B cell (primary cell): Measurements from ENCODE around the gene ADAMTS19. TPM values are rescaled to one million over a fixed set of nuclear protein-coding genes. Genes with fewer than 3 reads are reported as not detected.

Experiments
- ATAC-seq: fragments of 200-7000 bp; cut with Tn5 transposase; one replicate; pipeline ENCODE4 v1.10.0; 2021; ENCODE audit warnings: low read depth, mild to moderate bottlenecking, moderate number of reproducible peaks, moderate library complexity
- CTCF ChIA-PET: fragments of 350-600 bp; sonication (Branson Sonifier 250); formaldehyde crosslinking; loops from one replicate; lab custom pipeline; 2021; ENCODE audit warnings: antibody characterized with exemption, inconsistent platforms; lab: Charles Lee
- POLR2A ChIA-PET: fragments of 350-600 bp; sonication (Branson Sonifier 250); formaldehyde crosslinking; loops from one replicate; lab custom pipeline; 2021; ENCODE audit warnings: antibody characterized with exemption; lab: Charles Lee
- DNase-seq: peaks from one replicate; pipeline ENCODE4 v3.0.0; 2013
- H2AFZ ChIP-seq: 2 replicates; pipeline ENCODE4 v1.6.1; 2012; ENCODE audit warnings: mild to moderate bottlenecking, low read depth, low read length; ENCODE audit not compliant: insufficient read depth, poor library complexity, severe bottlenecking
- H3K27ac ChIP-seq, 2 donors: 1 replicate in 1 of 2; 2 replicates in 1 of 2; pipeline ENCODE4 v1.5.1; 2012 to 2013; ENCODE audit warnings: low read length in 2 of 2, mild to moderate bottlenecking in 2 of 2, moderate library complexity in 1 of 2
- H3K27me3 ChIP-seq, 4 experiments: fragments of 200-600 bp in 1 of 4; sonication (generic) in 1 of 4; replicated peaks in 1 of 4; 1 replicate in 2 of 4; 2 replicates in 2 of 4; pipeline versions ENCODE4 v1.6.1 to v1.7.0; 2013 to 2016; ENCODE audit warnings: low read length in 3 of 4, mild to moderate bottlenecking in 2 of 4, mixed read lengths in 1 of 4, moderate library complexity in 1 of 4; ENCODE audit not compliant: insufficient read depth in 4 of 4, control insufficient read depth in 3 of 4; ENCODE audit errors: control extremely low read depth in 1 of 4
- H3K36me3 ChIP-seq, 2 experiments: replicated peaks in 1 of 2; 1 replicate in 1 of 2; 2 replicates in 1 of 2; pipeline versions ENCODE4 v1.6.1 to v1.7.1; 2013; ENCODE audit warnings: low read length in 1 of 2; ENCODE audit not compliant: insufficient read depth in 2 of 2, control insufficient read depth in 1 of 2; ENCODE audit errors: control extremely low read depth in 1 of 2, extremely low read depth in 1 of 2
- H3K4me1 ChIP-seq, 2 donors: fragments of 200-600 bp in 1 of 2; sonication (generic) in 1 of 2; 1 replicate in 1 of 2; 2 replicates in 1 of 2; pipeline versions ENCODE4 v1.5.1 to v1.6.1; 2013 to 2017; ENCODE audit warnings: low read length in 2 of 2; ENCODE audit not compliant: control insufficient read depth in 2 of 2, insufficient read depth in 2 of 2
- H3K4me2 ChIP-seq: replicated peaks from 2 replicates; pipeline ENCODE3; 2012; ENCODE audit warnings: mild to moderate bottlenecking, low read depth, low read length; ENCODE audit not compliant: poor library complexity, severe bottlenecking
- H3K4me3 ChIP-seq, 5 experiments: fragments of 200-600 bp in 1 of 5; sonication (generic) in 1 of 5; 1 replicate in 3 of 5; 2 replicates in 2 of 5; pipeline versions ENCODE4 v1.5.1 to v1.7.0; 2011 to 2016; ENCODE audit warnings: low read length in 4 of 5, mild to moderate bottlenecking in 4 of 5, low read depth in 2 of 5, control low read depth in 1 of 5, moderate library complexity in 1 of 5; ENCODE audit not compliant: insufficient read depth in 1 of 5; ENCODE audit errors: control extremely low read depth in 1 of 5, extremely low read depth in 1 of 5
- H3K79me2 ChIP-seq: fragments of 200-600 bp; sonication (generic); one replicate; pipeline ENCODE4 v1.6.0; 2016; ENCODE audit warnings: low read length; ENCODE audit not compliant: control insufficient read depth, insufficient read depth
- H3K9ac ChIP-seq: fragments of 200-600 bp; sonication (generic); 2 replicates; pipeline ENCODE4 v1.6.1; 2017; ENCODE audit warnings: mild to moderate bottlenecking, low read length, moderate library complexity
- H3K9me3 ChIP-seq, 3 donors: one replicate each; pipeline versions ENCODE4 v1.6.1 to v1.7.1; 2013; ENCODE audit warnings: low read length in 2 of 3; ENCODE audit not compliant: control insufficient read depth in 2 of 3, insufficient read depth in 1 of 3; ENCODE audit errors: control extremely low read depth in 1 of 3
- H4K20me1 ChIP-seq: 2 replicates; pipeline ENCODE4 v1.6.0; 2012; ENCODE audit warnings: mild to moderate bottlenecking, low read length; ENCODE audit not compliant: insufficient read depth, control insufficient read depth, poor library complexity, severe bottlenecking
- H3K27ac Mint-ChIP-seq: one replicate; pipeline ENCODE4 v1.8.0; 2021; ENCODE audit warnings: mixed read lengths
- H3K27me3 Mint-ChIP-seq: one replicate; pipeline ENCODE4 v1.8.0; 2021; ENCODE audit warnings: mixed read lengths
- H3K4me1 Mint-ChIP-seq: one replicate; pipeline ENCODE4 v1.8.0; 2021; ENCODE audit warnings: mixed read lengths
- H3K4me3 Mint-ChIP-seq: one replicate; pipeline ENCODE4 v1.8.0; 2021; ENCODE audit warnings: mixed read lengths
- H3K9me3 Mint-ChIP-seq: one replicate; pipeline ENCODE4 v1.8.0; 2022; ENCODE audit warnings: mixed read lengths; ENCODE audit not compliant: insufficient read depth
- EZH2 ChIP-seq: IDR thresholded peaks from 2 replicates; pipeline ENCODE4 v1.6.1; 2012; ENCODE audit warnings: borderline replicate concordance, low read depth, mild to moderate bottlenecking, moderate library complexity, low read length; ENCODE audit not compliant: insufficient read depth, poor library complexity, severe bottlenecking
- WGBS: methylation state at CpG from one replicate; pipeline ENCODE4 v1.1.5; 2013; ENCODE audit warnings: missing lambda C conversion rate; ENCODE audit not compliant: insufficient coverage; 5-methylcytosine and 5-hydroxymethylcytosine counted together
- intact Hi-C: fragments of 100-400 bp; cut with micrococcal nuclease; formaldehyde crosslinking; loops from one replicate; pipeline ENCODE4 v1.10.0; 2022
- polyA plus RNA-seq: library from polyadenylated mRNA; depleted of rRNA; stranded (reverse); fragments of >200 nt; gene quantifications from 2 replicates; pipeline ENCODE4 v1.2.3, GENCODE V29; 2012
- total RNA-seq, 2 donors: library from RNA; stranded (reverse); fragments of 120-200 nt in 1 of 2; gene quantifications; 1 replicate in 1 of 2; 2 replicates in 1 of 2; pipeline versions ENCODE4 v1.2.3 to v1.2.4, GENCODE V29; 2013 to 2022
- TF ChIP-seq, protein P1 (sequence below): fragments of 200-600 bp; IDR thresholded peaks from one replicate; pipeline ENCODE4 v1.8.0; 2022; ENCODE audit warnings: antibody characterized with exemption, mild to moderate bottlenecking

The ADAMTS19 gene
- total and polyA plus RNA-seq, 2 donors (not counting 1 experiment from before 2014, with no cell fraction given), result not detected

DNA sequence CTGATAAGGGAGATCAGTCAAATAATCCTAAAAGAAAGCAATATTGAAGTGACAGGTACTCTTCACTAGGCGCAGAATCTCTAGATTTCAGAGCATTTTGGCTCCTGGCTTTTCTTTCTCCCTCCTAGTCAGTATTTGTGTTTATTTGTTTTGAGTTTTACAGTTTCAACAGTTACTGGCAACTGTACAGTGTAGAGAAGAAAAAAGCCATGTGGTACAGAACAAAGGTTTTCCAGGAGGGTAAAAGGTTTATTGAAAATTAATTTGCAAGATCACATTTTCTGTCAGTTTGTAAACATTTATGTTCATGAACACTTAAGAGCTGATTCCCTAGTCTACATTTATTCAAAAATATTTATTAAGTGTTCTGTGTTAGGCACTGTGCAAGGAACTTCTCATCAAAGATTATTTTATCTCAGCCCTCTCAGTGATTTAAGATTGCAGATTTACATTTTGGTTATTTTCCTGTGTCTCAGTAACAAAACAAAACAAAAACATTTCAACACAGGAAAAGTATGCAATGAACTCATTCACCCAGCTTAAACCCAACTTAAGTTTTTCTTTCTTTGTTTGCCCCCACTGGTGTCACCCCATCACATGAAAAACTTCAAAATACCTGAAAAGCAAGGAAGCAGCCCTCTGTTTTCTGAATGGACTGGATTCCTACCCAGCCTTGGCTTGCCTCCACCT, 300.7 kb downstream of the ADAMTS19 start:
- WGBS, result no CpG with 5 or more reads among the region's 1 CpG
- no peaks in the 10 kb centered on the region for H3K9me3 Mint-ChIP-seq
- H3K27ac ChIP-seq, result no peak overlapping the region
- ChIA-PET POLR2A (no interaction called here), CTCF (interaction anchor here (3.4 kb wide), 1 partner anchor 11 kb away, joined by 19 read pairs; no protein-coding TSS in a partner anchor)
- no peak overlapping the region for H3K4me2 ChIP-seq
- peaks cover 4% of the 10 kb centered on the region for H3K27me3 Mint-ChIP-seq
- no peaks in the 10 kb centered on the region for H3K79me2 ChIP-seq
- no peaks in the 10 kb centered on the region for H3K4me1 Mint-ChIP-seq
- intact Hi-C loops, result no loop called here
- H3K4me1 ChIP-seq, result no peaks in the 10 kb centered on the region
- H3K36me3 ChIP-seq, result no peaks in the 10 kb centered on the region
- H3K9me3 ChIP-seq, result no peaks in the 10 kb centered on the region
- no peaks in the 10 kb centered on the region for H4K20me1 ChIP-seq
- no peak for ATAC-seq
- no peaks in the 10 kb centered on the region for H3K27me3 ChIP-seq
- no peak for TF ChIP-seq EZH2
- TF ChIP-seq, protein P1, sequence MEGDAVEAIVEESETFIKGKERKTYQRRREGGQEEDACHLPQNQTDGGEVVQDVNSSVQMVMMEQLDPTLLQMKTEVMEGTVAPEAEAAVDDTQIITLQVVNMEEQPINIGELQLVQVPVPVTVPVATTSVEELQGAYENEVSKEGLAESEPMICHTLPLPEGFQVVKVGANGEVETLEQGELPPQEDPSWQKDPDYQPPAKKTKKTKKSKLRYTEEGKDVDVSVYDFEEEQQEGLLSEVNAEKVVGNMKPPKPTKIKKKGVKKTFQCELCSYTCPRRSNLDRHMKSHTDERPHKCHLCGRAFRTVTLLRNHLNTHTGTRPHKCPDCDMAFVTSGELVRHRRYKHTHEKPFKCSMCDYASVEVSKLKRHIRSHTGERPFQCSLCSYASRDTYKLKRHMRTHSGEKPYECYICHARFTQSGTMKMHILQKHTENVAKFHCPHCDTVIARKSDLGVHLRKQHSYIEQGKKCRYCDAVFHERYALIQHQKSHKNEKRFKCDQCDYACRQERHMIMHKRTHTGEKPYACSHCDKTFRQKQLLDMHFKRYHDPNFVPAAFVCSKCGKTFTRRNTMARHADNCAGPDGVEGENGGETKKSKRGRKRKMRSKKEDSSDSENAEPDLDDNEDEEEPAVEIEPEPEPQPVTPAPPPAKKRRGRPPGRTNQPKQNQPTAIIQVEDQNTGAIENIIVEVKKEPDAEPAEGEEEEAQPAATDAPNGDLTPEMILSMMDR, result no peak
- no peak for DNase-seq
- no peak overlapping the region for H3K4me3 Mint-ChIP-seq
- no peak overlapping the region for H3K27ac Mint-ChIP-seq
- H3K9ac ChIP-seq, result no peak overlapping the region
- no peak overlapping the region for H2AFZ ChIP-seq
- no peak overlapping the region for H3K4me3 ChIP-seq

DNA sequence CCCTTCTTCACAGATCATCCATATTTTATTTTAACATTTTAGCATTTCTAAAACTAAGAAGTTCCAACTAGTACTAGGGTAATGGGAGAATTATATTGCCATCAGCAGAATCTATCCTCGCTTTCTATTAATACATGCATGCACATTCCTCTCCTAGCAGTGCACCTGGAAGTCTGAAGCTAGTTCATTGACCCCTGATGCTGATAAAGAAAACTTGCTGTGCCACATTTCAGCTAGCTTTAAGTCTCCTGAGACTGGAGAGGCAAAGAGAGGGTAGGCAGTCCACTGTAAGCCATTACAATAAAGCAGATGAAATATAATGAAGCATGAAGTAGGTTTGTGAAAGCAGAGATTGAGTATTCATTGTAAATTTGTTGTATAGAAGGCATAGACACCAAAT, 303.6 kb downstream of the ADAMTS19 start:
- no peak overlapping the region for H3K4me2 ChIP-seq
- H3K27me3 ChIP-seq, result no peaks in the 10 kb centered on the region
- CTCF ChIA-PET, result interaction anchor here (3.4 kb wide), 1 partner anchor 8 kb away, joined by 19 read pairs; no protein-coding TSS in a partner anchor
- intact Hi-C loops, result no loop called here
- no peaks in the 10 kb centered on the region for H3K9me3 ChIP-seq
- H3K27ac Mint-ChIP-seq, result no peak overlapping the region
- H3K4me1 ChIP-seq, result no peaks in the 10 kb centered on the region
- no peak overlapping the region for H3K4me3 ChIP-seq
- POLR2A ChIA-PET, result no interaction called here
- peaks cover 7% of the 10 kb centered on the region for H3K27me3 Mint-ChIP-seq
- ATAC-seq (no peak), DNase-seq (no peak)
- H4K20me1 ChIP-seq, result no peaks in the 10 kb centered on the region
- H3K4me1 Mint-ChIP-seq, result peaks cover 2% of the 10 kb centered on the region
- no peak for TF ChIP-seq EZH2
- TF ChIP-seq, protein P1, result no peak
- H3K36me3 ChIP-seq, result no peaks in the 10 kb centered on the region
- H2AFZ ChIP-seq, result no peak overlapping the region
- no peaks in the 10 kb centered on the region for H3K79me2 ChIP-seq
- no peak overlapping the region for H3K9ac ChIP-seq
- H3K9me3 Mint-ChIP-seq, result no peaks in the 10 kb centered on the region
- WGBS, result no CpG with 5 or more reads among the region's 1 CpG
- H3K4me3 Mint-ChIP-seq, result no peak overlapping the region
- no peak overlapping the region for H3K27ac ChIP-seq
